Sigmoid colon (tissue), 4 donors: Measurements from ENCODE around the gene ZNF511.

Source experiments
- POLR2A ChIP-seq, 2 donors: fragments of 450-650 bp; IDR thresholded peaks; one replicate each; pipeline ENCODE4 v1.6.1; 2016; ENCODE audit warnings: antibody characterized with exemption in 2 of 2, mild to moderate bottlenecking in 2 of 2, moderate library complexity in 2 of 2
- POLR2AphosphoS5 ChIP-seq, 4 donors: sonication (generic); formaldehyde crosslinking; IDR thresholded peaks; one replicate each; pipeline ENCODE4 v1.6.1; 2017; ENCODE audit warnings: antibody characterized with exemption in 4 of 4
- TF ChIP-seq, protein P1 (sequence below), 4 experiments: fragments of 450-650 bp in 3 of 4; fragments of 200-600 bp in 1 of 4; IDR thresholded peaks; one replicate each; pipeline ENCODE4 v1.5.1; 2016 to 2019; ENCODE audit warnings: antibody characterized with exemption in 4 of 4, mild to moderate bottlenecking in 3 of 4, moderate library complexity in 2 of 4

- TF ChIP-seq, protein P1, sequence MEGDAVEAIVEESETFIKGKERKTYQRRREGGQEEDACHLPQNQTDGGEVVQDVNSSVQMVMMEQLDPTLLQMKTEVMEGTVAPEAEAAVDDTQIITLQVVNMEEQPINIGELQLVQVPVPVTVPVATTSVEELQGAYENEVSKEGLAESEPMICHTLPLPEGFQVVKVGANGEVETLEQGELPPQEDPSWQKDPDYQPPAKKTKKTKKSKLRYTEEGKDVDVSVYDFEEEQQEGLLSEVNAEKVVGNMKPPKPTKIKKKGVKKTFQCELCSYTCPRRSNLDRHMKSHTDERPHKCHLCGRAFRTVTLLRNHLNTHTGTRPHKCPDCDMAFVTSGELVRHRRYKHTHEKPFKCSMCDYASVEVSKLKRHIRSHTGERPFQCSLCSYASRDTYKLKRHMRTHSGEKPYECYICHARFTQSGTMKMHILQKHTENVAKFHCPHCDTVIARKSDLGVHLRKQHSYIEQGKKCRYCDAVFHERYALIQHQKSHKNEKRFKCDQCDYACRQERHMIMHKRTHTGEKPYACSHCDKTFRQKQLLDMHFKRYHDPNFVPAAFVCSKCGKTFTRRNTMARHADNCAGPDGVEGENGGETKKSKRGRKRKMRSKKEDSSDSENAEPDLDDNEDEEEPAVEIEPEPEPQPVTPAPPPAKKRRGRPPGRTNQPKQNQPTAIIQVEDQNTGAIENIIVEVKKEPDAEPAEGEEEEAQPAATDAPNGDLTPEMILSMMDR (IDR thresholded peaks at IDR 0.05): no peak
- TF ChIP-seq POLR2AphosphoS5 (IDR thresholded peaks at IDR 0.05): no peak
- TF ChIP-seq POLR2A (IDR thresholded peaks at IDR 0.05): no peak
Measured at GRCh38 chr10:133309100-133309719, 496 bp downstream of the ZNF511 start.
